RWPE1 (cell line): ENCODE results near the gene SUDS3.
A peak's percentile ranks its signal among the peaks of the same experiment; 100 is the strongest.

Experiments used
- CTCF ChIA-PET: fragments of 350-600 bp; sonication (Branson Sonifier 250); formaldehyde crosslinking; extraction: SDS; loops from one replicate; lab custom pipeline; 2021; lab: Yijun Ruan, JAX
- POLR2A ChIA-PET: fragments of 400-600 bp; formaldehyde crosslinking; extraction: SDS; loops from one replicate; lab custom pipeline; 2020; ENCODE audit warnings: antibody characterized with exemption; ENCODE audit not compliant: low non-redundant PET; lab: Yijun Ruan, JAX
- DNase-seq: peaks from one replicate; pipeline ENCODE4 v3.0.0; 2012; ENCODE audit warnings: low spot score
- H3K27ac ChIP-seq: fragments of 450-650 bp; 2 replicates; pipeline ENCODE4 v1.5.1; 2017
- CTCF ChIP-seq: fragments of 450-650 bp; conservative IDR thresholded peaks from 2 replicates; pipeline ENCODE4 v1.5.1; 2017; ENCODE audit warnings: low read depth, mild to moderate bottlenecking

SUDS3 gene

GRCh38 chr12:118429688-118430383 lies 53.5 kb downstream of the SUDS3 start:
- no peak for DNase-seq
- CTCF ChIA-PET = interaction anchor here (0.6 kb wide), 2 partner anchors 11 to 788 kb away, joined by 3 read pairs; no protein-coding TSS in a partner anchor
- TF ChIP-seq CTCF = no peak
- POLR2A ChIA-PET = no interaction called here
- H3K27ac ChIP-seq = no peak overlapping the region

GRCh38 chr12:118430516-118430915 lies 54.2 kb downstream of the SUDS3 start:
- POLR2A ChIA-PET = no interaction called here
- CTCF ChIA-PET = no interaction called here
- no peak overlapping the region for H3K27ac ChIP-seq
- no peak for TF ChIP-seq CTCF
- no peak for DNase-seq

GRCh38 chr12:118432812-118433545 lies 56.6 kb downstream of the SUDS3 start:
- ChIA-PET CTCF (no interaction called here), POLR2A (no interaction called here)
- no peak for TF ChIP-seq CTCF
- no peak for DNase-seq
- no peak overlapping the region for H3K27ac ChIP-seq

- ChIA-PET POLR2A (no interaction called here), CTCF (interaction anchor here (0.5 kb wide), 1 partner anchor 1185 kb away, joined by 4 read pairs; no protein-coding TSS in a partner anchor)
- TF ChIP-seq CTCF = peak; percentile 10; the same call in 1 of the 2 replicates
- H3K27ac ChIP-seq = no peak overlapping the region
- no peak for DNase-seq
Observed at GRCh38 chr12:118436002-118436730, 59.8 kb downstream of the SUDS3 start.

- TF ChIP-seq CTCF = no peak
- POLR2A ChIA-PET = no interaction called here
- no peak overlapping the region for H3K27ac ChIP-seq
- CTCF ChIA-PET = no interaction called here
- DNase-seq = no peak
Observed at GRCh38 chr12:118436986-118437385, 60.6 kb downstream of the SUDS3 start.

GRCh38 chr12:118439068-118439467 lies 62.7 kb downstream of the SUDS3 start:
- POLR2A ChIA-PET = no interaction called here
- CTCF ChIA-PET = no interaction called here
- H3K27ac ChIP-seq = no peak overlapping the region
- DNase-seq = no peak
- no peak for TF ChIP-seq CTCF
